Cerebellar cortex (tissue), 1 donor: ENCODE results near the gene CHST11.

Experiments used
- DNase-seq: peaks from one replicate; pipeline ENCODE4 v3.0.0-alpha.2; 2015; ENCODE audit warnings: low spot score

CHST11 gene

DNA sequence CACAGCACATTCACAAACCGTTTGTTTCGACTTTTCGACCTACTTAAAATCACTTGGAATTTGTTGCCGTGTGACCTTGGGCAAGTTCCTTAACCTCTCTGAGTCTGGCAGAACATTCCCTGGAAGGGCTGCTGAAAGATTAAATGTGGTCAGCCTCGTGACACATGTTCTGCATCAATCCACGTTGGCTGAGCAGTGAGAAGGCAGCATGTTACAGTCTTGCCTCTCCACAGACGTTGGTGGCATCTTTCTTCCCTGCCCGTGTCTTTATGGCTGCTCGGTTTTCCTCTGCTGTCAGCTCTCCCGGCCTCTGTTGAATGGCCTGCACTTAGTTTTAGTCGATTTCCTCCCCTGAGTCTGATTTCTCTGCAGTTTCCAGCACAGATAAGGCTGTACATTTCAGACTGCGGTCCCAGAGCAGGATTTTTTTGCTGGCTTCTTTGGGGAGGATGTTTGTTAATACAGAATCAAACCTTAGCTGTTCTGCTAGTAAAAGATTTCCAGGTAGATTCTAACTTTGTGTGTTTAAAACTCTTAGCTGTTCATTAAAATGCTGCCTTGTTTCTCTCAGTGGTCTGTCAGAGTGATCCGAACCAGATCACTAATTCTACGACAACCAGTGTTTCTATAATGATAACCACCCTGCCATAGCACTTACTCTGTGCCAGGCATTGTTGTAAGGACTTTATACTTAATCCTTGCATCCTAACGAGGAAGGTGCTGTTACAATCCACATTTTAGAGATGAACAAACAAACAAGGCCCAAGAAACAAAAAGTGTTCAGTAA lies 217.1 kb downstream of the CHST11 start:
- DNase-seq: no peak

DNA sequence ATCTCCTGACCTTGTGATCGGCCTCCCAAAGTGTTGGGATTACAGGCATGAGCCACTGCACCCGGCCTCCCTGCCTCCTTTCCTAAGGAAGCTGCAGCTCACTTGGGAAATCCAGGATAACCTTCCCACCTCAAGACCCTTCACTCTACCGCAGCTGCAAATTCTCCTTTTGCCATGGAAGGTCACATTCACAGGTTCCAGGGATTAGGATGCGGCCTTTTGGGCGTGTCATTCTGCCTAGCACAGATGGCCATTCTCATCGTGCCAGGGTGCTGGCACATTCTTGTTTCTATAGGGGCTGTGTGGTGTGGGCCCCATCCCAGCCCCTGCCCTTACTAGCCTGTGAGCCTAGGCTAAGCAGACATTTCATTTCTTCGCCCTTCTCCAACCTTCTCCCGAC lies 219.9 kb downstream of the CHST11 start:
- no peak for DNase-seq

- DNase-seq: no peak
Observed at GRCh38 chr12:104677441-104678089, 220.8 kb downstream of the CHST11 start.

DNA sequence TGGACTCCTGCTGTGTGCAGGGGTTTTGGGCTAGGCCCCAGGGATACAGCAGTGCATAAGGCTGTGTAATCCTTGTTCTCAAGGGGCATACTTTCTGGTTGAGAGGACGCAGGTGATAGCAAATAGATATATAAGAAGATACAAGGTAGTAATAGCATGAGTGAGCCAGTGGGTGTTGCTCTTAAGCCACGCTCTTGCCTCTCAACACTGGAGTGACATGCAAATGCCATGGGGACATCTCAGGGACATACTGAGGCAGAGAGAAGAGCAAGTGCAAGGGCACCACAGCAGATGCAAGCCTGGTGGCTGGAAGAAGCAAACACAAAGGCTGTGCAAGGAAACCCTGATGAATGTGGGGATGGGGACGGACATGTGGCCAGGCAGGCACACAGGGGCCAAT lies 223.3 kb downstream of the CHST11 start:
- no peak for DNase-seq

- DNase-seq: no peak
Observed at GRCh38 chr12:104680491-104680890, 223.7 kb downstream of the CHST11 start.

DNA sequence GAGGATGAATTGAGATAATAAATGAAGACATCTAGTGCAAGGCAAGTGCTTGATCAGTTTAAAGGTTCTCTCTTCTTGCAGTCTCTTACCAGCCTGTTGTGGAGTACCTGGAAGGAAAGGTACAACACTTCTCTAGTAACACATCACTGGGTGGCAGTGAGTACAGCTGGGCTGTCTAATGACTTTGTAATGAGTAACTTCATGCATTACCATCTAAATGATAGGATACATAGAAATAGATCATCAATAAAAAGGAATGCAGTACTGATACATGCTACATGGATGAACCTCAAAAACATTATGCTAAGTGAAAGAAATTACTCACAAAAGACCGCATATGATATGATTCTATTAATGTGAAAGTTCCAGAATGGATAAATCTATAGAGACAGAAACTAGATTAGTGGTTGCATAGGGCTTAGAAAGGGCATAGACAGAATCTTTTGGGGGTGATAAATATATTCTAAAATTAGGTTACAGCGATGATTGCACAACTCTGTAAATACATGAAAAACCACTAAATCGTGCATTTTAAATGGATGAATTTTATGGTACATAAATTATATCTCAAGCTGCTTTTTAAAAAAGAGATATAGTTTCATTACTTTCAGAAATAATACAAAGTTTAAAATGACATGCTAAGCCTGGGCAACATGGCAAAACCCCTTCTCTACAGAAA lies 224.4 kb downstream of the CHST11 start:
- no peak for DNase-seq

- DNase-seq: no peak
Observed at GRCh38 chr12:104682790-104683279, 226.1 kb downstream of the CHST11 start.

GRCh38 chr12:104683831-104684503 lies 227.2 kb downstream of the CHST11 start:
- no peak for DNase-seq

DNA sequence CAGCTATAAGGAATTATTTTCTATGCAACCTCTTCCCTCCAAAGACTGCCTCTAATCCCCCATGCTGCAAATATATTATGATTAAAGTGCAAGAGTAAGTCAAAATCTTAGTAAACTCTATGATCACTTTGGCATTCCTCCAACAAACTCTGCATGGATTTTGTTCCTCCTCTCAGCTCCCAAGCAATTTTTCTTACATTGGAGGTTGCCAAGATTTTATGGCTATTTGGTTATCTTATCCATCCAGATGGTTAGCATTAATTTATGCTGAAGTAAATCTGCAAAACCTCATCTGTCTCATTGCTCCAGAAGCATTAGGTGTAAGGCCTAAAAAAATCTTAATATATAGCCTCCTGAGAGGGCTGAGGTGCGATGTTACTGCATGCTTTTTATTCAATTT lies 228.1 kb downstream of the CHST11 start:
- DNase-seq: no peak

GRCh38 chr12:104685366-104685765 lies 228.6 kb downstream of the CHST11 start:
- DNase-seq: no peak

DNA sequence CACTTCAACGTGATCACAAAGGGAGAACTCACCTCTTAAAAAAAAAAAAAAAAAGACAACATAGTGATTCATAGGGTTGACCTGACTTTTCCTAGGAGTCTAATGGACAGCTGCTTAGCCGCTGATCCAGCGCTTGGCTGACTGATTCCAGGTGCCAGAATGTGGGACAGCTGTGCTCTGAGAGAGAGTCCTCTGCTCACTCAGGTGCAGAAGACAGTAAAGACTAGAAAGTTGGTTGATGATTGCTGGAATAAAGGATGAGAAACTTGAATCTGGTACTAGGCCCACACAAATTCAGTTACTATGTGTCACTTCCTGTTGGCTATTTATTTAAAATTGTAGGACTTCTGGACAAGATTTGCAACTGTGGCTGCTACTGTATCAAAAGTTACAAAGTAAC lies 229.4 kb downstream of the CHST11 start:
- no peak for DNase-seq

GRCh38 chr12:104687823-104688573 lies 231.2 kb downstream of the CHST11 start:
- DNase-seq: no peak

DNA sequence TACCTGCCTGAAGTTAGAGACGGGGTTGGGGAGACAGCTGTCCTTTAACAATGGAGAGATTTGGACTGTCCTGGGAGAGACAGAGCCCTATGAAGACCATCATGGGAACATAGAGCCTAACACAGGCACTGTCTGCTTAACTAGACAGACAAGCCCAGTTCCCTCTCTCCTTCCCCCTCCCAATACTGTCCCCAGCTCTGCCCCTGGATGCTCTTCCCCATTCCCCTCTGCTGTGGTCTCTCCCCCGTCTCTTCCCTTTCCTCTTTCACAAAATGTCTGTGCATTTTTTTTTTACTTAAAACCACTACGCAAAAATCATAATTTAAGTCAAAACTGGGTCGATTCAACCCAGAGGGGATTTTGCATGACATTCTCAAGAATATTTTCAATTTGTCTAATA lies 232.9 kb downstream of the CHST11 start:
- no peak for DNase-seq

DNA sequence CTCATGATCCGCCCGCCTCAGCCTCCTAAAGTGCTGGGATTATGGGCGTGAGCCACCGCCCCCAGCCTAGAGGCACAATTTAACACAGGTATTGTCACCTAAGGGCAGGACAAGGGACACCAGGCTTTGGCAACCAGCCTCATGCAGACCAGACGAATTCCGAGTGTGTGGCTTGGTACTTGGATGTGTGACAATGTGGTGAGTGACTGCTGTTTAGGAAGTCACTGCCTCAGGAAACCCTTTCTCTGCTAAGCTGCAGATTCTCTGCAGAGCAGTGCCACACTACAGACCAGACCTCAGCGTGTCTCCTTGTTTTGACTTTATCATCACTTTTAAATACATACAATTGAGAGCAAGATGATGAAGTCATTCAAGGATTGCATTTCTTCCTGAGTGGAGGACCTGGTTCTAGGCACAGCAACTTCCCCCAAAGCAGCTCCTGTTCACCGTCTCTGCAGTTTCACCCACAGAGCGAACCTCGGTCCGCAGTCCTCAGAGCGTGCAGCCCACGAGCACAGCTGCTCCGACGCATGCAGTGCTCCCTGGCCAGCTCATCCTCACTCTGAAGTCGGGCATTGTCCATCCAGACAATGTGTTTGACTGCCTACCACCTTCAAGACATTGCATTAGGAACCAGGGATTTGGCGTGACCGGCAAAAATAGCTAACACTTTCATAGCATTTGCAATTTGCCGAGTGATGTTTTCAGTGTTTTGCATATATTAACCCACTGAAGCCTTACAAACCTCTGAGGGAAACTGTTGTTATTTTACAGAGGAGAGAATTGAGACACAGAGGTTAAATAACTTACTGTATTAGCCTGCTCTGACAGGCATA lies 235.2 kb downstream of the CHST11 start:
- DNase-seq: peak; percentile 24

DNA sequence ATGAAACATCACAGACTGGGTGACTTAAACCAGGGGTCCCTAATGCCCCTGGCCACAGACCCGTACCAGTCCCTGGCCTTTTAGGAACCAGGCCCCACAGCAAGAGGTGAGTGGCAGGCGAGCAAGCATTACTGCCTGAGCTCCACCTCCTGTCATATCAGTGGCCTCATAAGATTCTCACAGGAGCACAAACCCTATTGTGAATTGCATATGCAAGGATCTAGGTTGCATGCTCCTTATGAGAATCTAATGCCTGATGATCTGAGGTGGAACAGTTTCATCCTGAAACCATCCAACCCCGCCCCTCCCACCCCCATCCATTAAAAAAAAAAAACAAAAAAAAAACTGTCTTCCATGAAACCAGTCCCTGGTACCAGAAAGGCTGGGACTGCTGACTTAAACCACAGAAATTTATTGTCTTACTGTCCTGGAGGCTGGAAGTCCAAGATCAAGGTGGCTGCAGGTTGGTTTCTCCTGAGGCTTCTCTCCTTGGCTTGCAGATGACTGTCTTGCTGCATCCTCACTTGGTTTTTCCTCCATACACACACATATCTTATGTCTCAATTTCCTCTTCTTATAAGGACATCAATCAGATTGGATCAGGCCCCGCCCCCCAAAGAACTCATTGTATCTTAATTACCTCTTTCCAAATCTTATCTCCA lies 235.9 kb downstream of the CHST11 start:
- no peak for DNase-seq

- no peak for DNase-seq
Observed at GRCh38 chr12:104693493-104693892, 236.7 kb downstream of the CHST11 start.

- DNase-seq: no peak
Observed at GRCh38 chr12:104694161-104694560, 237.4 kb downstream of the CHST11 start.

DNA sequence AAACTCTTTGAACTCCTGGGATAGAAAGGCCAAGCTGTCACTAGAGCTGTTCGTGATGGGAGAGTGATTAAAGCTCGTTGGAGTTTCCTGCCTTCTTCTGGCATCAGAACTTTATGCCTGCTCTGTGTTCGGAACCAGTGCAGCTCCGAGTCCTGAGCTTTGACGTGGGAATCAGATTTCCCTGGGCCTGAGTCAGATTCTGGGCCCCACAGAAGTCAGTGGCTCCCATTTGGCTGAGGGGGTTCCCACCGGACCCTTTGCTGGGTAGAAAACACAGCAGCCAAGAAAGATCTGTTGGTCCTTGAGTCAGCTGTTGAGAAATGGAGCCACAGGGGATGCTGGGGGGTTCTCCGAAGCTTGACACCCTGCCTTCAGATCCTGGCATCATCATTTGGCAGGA lies 238.0 kb downstream of the CHST11 start:
- no peak for DNase-seq

GRCh38 chr12:104695453-104696148 lies 238.9 kb downstream of the CHST11 start:
- no peak for DNase-seq

DNA sequence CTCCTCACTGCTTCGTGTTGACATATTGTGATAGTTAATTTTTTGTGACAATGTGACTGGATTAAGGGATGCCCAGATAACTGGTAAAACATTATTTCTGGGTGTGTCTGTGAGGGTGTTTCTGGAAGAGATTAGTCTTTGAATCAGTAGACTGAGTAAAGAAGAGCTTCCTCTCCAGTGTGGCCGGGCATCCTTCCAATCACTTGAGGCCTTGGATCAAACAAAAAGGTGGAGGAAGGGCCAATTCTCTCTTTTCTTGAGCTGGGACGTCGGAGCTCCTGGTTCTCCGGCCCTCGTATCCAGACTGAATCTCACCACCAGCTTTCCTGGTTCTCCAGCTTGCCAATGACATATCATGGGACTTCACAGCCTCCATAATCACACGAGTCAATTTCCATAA lies 240.4 kb downstream of the CHST11 start:
- no peak for DNase-seq
